Type B pancreatic cell (in vitro differentiated cells): Measurements from ENCODE around the gene POLE. TPM values are rescaled to one million over a fixed set of nuclear protein-coding genes. Genes with fewer than 3 reads are reported as not detected.

Source experiments
- DNase-seq: peaks from one replicate; pipeline ENCODE4 v3.0.0; 2021; ENCODE audit warnings: mixed read lengths; ENCODE audit not compliant: unreplicated experiment; ENCODE audit errors: extremely low spot score
- H3K27ac Mint-ChIP-seq: 2 replicates; pipeline ENCODE4 v1.8.0; 2021; ENCODE audit warnings: mild to moderate bottlenecking, mixed read lengths
- H3K27me3 Mint-ChIP-seq: 2 replicates; pipeline ENCODE4 v1.8.0; 2021; ENCODE audit warnings: mixed read lengths
- H3K36me3 Mint-ChIP-seq: 2 replicates; pipeline ENCODE4 v1.8.0; 2021; ENCODE audit warnings: mixed read lengths
- H3K4me1 Mint-ChIP-seq: one replicate; pipeline ENCODE4 v1.8.0; 2021; ENCODE audit warnings: mixed read lengths; ENCODE audit not compliant: unreplicated experiment
- H3K4me3 Mint-ChIP-seq: 2 replicates; pipeline ENCODE4 v1.8.0; 2021; ENCODE audit warnings: mild to moderate bottlenecking, mixed read lengths
- H3K9me3 Mint-ChIP-seq: 2 replicates; pipeline ENCODE4 v1.8.0; 2021; ENCODE audit warnings: mixed read lengths
- CTCF ChIP-seq: fragments of 200-600 bp; sonication (generic); conservative IDR thresholded peaks from 2 replicates; pipeline ENCODE4 v1.5.0; 2021; ENCODE audit warnings: antibody characterized with exemption, mild to moderate bottlenecking
- total RNA-seq: library from RNA; stranded (reverse); gene quantifications from 2 replicates; pipeline ENCODE4 v1.2.1, GENCODE V29; 2021; ENCODE audit warnings: low replicate concordance

Gene POLE
- total RNA-seq, 1 donor from 2014 or later: 113 TPM

- H3K27ac Mint-ChIP-seq: no peak overlapping the region
- no peaks in the 10 kb centered on the region for H3K9me3 Mint-ChIP-seq
- peaks cover 27% of the 10 kb centered on the region for H3K36me3 Mint-ChIP-seq
These were observed 14.5 kb downstream of the POLE start for GRCh38 chr12:132672678-132673077.

GRCh38 chr12:132672116-132672515, 15.0 kb downstream of the POLE start:
- Mint-ChIP-seq H3K9me3 (no peaks in the 10 kb centered on the region), H3K36me3 (peaks cover 27% of the 10 kb centered on the region), H3K4me3 (no peak overlapping the region), H3K4me1 (no peaks in the 10 kb centered on the region), H3K27me3 (no peaks in the 10 kb centered on the region), H3K27ac (no peak overlapping the region)
- no peak for DNase-seq
- no peak for TF ChIP-seq CTCF

More at GRCh38 chr12:132672678-132673077, 14.5 kb downstream of the POLE start:
- Mint-ChIP-seq H3K27me3 (no peaks in the 10 kb centered on the region), H3K4me1 (no peaks in the 10 kb centered on the region), H3K4me3 (no peak overlapping the region)
- no peak for DNase-seq
- no peak for TF ChIP-seq CTCF

DNA sequence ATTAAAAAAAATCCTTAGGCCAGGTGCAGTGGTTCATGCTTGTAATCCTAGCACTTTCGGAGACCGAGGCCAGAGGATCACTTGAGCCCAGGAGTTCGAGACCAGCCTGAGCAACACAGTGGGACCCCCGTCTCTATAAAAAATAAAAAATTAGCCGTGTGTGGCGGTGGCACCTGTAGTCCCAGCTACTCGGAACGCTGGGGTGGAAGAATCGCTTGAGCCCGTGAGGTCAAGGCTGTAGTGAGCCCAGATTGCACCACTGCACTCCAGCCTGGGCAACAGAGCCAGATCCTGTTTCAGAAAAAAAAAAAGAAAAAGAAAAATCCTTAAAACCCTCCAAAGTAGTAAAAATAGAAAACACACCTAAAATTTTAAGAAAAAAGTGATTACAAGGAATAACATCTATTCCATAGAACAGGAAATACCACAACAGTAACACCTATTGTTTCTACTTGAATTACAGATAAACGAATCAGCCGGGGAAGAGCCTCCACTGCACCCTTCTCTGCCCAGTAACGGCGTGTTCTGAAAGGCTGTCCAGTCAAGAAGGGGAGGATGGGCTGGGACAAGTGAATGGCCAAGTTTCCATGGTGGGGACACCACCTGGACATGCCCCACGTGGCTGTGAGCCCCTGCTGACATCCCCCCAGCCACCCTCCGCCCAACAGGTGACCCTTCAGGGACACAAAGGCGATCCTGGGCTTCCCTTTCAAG, 17.8 kb downstream of the POLE start:
- DNase-seq: no peak
- H3K4me1 Mint-ChIP-seq: no peaks in the 10 kb centered on the region
- H3K4me3 Mint-ChIP-seq: no peak overlapping the region
- no peak for TF ChIP-seq CTCF
- H3K27ac Mint-ChIP-seq: no peak overlapping the region
- H3K27me3 Mint-ChIP-seq: no peaks in the 10 kb centered on the region
- no peaks in the 10 kb centered on the region for H3K9me3 Mint-ChIP-seq
- peaks cover 29% of the 10 kb centered on the region for H3K36me3 Mint-ChIP-seq

DNA sequence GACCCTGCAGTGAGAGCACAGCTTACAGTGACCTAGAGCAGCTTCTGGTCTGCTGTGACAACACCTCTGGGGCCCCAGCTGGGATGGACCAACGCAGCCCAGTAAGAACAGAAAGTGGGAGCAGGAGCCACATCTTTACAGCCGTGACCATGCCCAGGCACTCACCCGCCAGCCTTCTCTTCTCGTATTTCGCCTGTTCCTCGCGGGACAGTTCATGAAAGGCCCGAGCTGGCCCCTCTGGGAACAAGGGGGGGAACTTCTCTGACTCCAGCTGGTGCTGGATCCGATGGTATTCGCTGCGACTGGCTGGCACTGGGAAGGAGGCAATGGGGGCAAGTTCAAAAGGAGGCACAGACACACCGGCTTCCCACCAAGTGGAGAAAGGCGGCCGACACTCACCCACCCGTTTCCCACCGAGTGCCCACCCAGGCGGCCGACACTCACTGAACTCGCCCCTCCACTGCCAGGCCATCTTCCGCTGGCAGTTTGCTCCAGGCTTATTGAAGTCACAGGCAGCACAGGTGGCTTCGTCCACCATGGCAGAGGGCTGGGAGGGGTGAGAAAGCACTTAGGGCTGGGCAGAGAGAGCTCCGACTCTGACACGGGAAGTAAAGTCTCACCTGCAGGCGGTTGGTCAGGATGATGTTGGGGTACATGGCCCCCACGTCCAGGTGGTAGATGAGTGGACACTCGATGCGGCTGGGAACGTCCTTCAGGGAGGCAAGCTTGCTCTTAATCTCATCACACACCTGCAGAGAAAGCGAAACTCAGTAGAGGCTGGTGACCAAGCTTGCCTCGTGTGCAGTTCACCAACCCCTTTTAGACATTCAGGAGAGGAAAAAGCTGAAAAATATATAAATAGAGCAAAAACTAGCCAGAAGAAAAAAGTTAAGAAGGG, 18.7 kb downstream of the POLE start:
- H3K36me3 Mint-ChIP-seq: peaks cover 26% of the 10 kb centered on the region
- H3K9me3 Mint-ChIP-seq: no peaks in the 10 kb centered on the region
- H3K4me1 Mint-ChIP-seq: no peaks in the 10 kb centered on the region

GRCh38 chr12:132665794-132666193, 21.3 kb downstream of the POLE start:
- H3K27ac Mint-ChIP-seq: no peak overlapping the region
- DNase-seq: no peak
- H3K4me1 Mint-ChIP-seq: no peaks in the 10 kb centered on the region
- no peaks in the 10 kb centered on the region for H3K9me3 Mint-ChIP-seq
- no peaks in the 10 kb centered on the region for H3K27me3 Mint-ChIP-seq
- no peak for TF ChIP-seq CTCF
- H3K4me3 Mint-ChIP-seq: no peak overlapping the region
- peaks cover 34% of the 10 kb centered on the region for H3K36me3 Mint-ChIP-seq

More for the DNA sequence above, 18.7 kb downstream of the POLE start:
- TF ChIP-seq CTCF: no peak
- Mint-ChIP-seq H3K27ac (no peak overlapping the region), H3K4me3 (no peak overlapping the region), H3K27me3 (no peaks in the 10 kb centered on the region)
- no peak for DNase-seq
